GM03348 (cell line): ENCODE data around the gene NAA10.

Experiments used
- DNase-seq: peaks from one replicate; pipeline ENCODE4 v3.0.0; 2012; ENCODE audit warnings: low spot score

Gene NAA10

GRCh38 chrX:153927922-153928760, 6.7 kb downstream of the NAA10 start:
- peak; percentile 95 for DNase-seq

DNA sequence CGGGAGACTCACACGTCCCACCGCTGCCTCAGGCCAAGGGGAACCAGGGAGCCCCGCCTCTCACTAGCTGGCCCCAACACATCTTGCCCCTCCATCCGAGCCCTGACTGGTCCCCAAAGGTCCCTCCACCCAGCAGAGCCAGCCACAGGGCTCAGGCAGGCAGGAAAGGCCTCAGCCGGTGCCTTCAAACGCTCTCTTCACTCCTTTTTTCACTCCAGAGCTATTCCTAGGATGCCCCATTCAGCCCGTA, 7.2 kb downstream of the NAA10 start:
- DNase-seq: peak; percentile 14

- DNase-seq: peak; percentile 20
Measured at GRCh38 chrX:153926858-153927671, 7.8 kb downstream of the NAA10 start.

GRCh38 chrX:153926552-153926857, 8.3 kb downstream of the NAA10 start:
- no peak for DNase-seq

- DNase-seq: no peak
Measured at GRCh38 chrX:153925739-153926551, 8.9 kb downstream of the NAA10 start, which contains the start of gene ARHGAP4. Gene ARHGAP4, minus strand, starts transcription at chrX:153926264. Its CDS starts 62 bp downstream, at chrX:153926202.

GRCh38 chrX:153925387-153925738, 9.5 kb downstream of the NAA10 start:
- DNase-seq: no peak

GRCh38 chrX:153924149-153924861, 10.5 kb downstream of the NAA10 start:
- peak; percentile 37 for DNase-seq

GRCh38 chrX:153922932-153923857, 11.6 kb downstream of the NAA10 start:
- peak; percentile 61 for DNase-seq

DNA sequence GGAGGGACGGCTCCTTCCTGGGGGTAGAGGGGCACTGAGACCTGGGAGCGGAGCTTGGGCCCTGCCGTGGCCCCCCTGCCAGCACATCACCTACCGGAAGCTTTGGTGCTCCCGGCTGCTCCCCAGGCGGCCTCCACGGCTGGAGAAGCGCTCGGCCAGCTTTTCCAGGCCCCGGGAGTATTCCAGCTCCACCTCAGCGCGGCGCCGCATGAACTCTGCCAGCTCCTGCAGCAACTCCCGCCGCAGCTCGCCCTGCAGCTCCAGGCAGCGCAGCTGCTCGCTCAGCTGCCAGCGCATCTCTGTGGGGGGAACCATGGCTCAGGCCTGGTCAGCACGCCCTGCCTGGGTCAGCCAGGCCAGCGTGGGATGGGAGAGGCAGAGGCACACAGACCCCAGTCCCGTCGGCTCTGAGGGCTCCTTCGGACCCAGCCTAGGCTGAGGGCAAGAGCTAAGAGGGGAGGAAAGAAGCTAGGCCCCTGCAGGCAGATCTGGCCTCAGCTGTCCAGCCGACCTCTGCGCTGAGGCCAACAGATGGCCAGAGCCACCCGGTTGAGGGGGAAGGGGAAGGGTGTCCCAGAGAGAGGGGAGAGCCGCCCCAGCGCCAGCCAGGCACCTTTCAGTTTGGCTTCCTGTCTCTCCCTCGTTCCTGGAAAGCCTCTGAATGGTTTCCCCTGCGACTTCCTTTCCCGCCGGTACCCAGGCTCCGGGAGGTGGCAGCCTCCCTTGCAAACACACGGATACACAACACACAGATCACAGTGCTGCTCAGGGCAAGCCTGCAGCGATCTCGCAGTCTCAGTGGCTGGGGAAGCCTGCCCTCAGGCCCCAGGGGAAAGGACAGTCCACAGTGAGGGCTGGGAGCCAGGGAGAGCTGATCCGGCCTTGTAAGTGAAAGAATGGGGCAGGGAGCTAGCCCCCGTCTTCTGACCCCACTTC, 13.1 kb downstream of the NAA10 start:
- DNase-seq: no peak

DNA sequence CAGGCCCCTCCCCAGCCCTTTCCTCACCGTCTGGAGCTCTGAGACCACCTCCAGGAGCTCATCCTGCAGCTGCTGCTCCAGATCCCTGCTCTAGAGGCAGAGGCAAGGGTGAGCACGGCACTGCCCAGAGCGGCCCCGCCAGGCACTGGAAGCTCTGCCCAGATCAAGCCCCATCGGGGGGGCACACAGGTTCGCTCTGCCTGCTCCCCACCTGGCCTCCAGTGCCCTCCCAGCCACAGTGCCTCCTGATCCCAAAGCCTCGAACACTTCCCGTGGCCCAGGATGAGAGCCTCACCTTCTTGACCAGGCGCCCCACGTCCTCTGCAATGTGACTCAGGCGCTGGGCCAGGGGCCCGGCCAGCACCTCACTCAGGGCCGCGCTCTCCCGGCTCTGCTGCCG, 13.8 kb downstream of the NAA10 start:
- no peak for DNase-seq

DNA sequence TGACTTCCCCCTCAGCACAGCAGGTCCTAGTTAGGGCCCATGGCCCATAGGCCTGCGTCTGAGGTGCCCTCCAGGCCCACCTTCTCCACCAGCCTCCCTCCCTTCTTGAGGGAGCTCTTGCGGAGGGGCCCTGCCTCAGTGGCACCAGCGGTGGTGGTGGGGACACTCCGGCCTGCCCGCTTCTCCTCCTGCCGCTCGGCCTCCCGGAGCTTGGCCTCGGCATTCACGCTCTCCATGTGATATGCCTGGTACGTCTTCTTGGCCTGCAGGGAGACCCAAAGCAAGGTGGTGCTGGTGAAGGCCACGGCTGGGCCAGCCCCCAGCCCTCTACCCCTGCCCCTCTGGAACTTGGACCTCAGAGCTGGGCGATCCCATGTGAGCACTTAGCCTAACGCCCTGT, 14.3 kb downstream of the NAA10 start:
- DNase-seq: no peak

GRCh38 chrX:153919281-153919680, 15.6 kb downstream of the NAA10 start:
- DNase-seq: no peak

GRCh38 chrX:153917869-153918268, 17.0 kb downstream of the NAA10 start:
- no peak for DNase-seq

DNA sequence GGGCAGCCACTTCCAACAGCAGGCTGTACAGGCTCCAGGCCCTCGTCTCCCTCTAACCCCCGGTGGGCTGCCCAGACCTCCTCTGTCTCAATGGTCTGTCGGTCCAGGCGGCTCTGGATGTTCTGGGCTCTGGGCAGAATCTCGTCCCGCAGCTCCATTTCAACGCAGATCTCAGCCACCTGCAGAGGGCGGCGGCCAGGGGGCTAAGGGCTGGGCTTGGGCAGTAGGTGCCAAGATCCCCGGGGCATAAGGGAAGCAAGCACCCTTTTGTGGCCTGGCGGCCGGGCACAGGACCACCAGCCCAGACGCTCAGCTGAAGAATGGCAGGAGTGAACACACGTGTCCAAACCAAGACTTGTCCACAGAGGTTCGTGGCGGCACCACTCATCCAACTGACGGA, 21.1 kb downstream of the NAA10 start:
- DNase-seq: no peak

- DNase-seq: no peak
Measured at GRCh38 chrX:153913211-153913610, 21.6 kb downstream of the NAA10 start.

- DNase-seq: no peak
Measured at GRCh38 chrX:153911798-153912197, 23.0 kb downstream of the NAA10 start.

GRCh38 chrX:153910446-153910845, 24.4 kb downstream of the NAA10 start:
- DNase-seq: no peak

DNA sequence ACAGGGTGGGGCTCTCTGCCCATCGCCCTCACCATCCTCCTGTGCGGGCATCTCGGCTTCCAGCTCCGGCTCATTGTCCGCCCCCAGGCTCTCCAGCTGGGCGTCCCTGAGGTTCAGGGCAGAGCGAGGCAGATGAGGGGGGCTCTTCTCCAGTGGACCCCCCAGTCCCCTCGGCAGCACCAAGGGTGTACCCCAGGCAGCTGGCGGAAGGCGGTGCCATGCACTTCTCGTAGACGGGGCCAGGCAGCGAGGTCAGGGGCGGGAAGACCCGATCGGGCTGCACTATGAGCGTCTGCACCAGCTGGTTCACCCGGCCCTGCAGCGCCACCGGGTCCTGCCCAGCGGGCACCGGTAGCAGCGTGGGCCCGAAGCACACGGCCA, 24.9 kb downstream of the NAA10 start:
- DNase-seq: no peak

DNA sequence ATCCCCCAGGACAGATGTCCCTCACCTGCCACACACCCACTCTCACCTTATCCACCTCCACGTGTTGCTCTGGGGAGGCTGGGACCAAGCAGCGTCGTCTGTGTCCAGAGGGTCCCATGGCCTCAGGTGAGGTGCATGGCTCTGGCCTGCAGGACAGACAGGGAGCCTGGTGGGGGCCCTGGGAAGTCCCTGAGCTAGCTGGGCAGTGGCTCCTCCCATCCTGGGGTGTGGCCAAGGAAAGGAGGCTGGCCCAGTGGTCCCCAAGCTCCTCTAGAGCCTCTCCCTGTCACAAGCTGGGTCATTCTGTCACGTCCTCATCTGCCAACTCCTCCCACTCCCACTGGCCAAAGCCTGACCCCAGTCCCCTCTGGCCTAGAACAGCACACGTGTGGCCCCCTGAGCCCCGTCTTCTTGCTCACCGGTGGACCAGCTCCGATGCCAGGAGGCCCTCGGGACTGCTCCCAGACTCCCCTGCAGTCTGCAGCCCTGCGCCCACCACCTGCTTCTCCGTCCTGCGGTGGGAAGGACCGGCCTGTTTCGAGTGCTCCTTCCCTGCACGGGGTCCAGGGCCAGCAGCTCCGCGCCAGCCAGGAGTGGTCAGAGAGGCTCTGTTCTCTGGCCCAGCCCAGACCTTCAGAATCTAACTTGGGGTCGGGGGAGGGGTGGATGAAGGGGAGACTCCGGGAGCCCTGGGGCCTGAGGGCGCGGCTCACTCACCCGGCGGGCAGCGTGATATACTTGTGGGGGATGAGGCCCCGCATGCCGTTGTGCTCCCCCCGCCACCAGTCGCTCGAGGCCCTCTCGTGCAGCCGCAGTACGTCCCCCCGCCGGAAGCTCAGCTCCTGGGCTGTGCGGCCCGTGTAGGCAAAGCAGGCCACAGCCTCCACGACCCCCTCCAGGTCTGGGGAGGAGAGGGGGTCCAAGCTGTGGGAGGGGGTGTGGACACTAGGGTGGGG, 25.5 kb downstream of the NAA10 start:
- DNase-seq: no peak
